Erythroblast (primary cell): Measurements from ENCODE around the gene LYST.
A peak's percentile ranks its signal among the peaks of the same experiment; 100 is the strongest.
"Not testable (repeated sequence)": the region's sequence is repeated elsewhere in the genome, so short reads cannot be mapped to it uniquely, and the experiment has no call there.

Source experiments
- DNase-seq, 2 experiments: peaks; one replicate each; lab custom pipeline; 2025; lab: John Stamatoyannopoulos, UW
- GATA1 ChIP-seq: IDR thresholded peaks from 2 replicates; pipeline ENCODE4 v1.6.1; 2011; ENCODE audit warnings: low read depth, mild to moderate bottlenecking, control low read depth, low read length, moderate library complexity
- POLR2A ChIP-seq: IDR thresholded peaks from 2 replicates; pipeline ENCODE4 v1.6.1; 2011; ENCODE audit warnings: mild to moderate bottlenecking, low read length

LYST gene

DNA sequence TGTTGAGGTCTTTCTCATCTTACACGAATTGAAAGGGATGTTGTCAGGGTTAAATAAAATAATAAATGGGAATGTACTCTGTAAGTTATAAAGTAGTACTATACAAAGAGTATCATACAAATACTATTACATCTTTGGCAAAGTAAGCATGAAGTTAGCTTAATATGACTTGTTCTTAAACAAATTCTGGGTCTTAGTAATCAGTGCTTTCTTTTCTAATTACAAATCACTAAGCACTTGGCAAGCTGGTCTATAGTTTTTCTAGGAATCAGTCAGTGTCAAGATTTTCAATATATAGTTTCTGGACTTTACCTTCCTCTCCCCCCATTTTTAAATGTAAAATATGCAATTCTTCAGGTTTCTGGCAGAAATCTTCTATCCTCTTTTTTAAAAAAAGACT lies 6.9 kb downstream of the LYST start:
- TF ChIP-seq GATA1 (no peak), POLR2A (no peak)
- no peak for DNase-seq

DNA sequence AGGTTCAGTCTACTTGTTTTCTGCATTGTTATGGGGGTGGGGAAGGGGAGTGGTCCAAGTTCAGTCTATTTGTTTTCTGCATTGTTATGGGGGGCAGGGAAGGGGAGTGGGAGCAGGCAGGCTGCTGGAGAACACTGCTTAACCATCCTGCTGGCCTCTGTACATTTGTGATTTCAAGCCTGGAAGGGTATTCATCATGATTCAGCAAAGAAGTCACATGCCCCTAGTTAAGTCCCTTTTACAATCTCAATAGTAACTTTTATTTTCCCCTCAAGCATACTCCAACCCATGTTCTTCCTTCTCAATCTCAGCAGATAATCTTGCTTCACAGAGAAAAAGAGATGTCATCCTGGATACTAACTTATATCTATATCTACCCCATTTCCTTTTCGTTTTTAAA lies 7.9 kb downstream of the LYST start:
- DNase-seq = no peak
- no peak for TF ChIP-seq GATA1
- TF ChIP-seq POLR2A = no peak

DNA sequence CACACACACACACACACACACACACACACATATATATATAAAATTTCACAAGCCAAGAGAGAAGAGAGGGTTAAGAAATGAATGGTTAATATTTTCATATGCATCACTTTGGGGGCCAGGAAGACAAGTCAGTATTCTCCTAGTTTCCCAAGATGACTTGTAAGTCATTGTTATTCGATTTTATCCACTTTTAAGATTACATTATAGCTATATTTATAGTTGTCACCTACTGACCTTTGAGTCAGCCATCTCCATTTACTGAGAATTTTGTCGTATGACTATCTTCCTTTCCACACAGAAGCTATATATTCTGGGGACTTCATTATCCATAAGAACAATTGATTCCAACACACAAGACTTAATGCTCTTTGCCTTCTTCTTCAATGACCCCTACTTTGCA lies 8.9 kb downstream of the LYST start:
- no peak for TF ChIP-seq GATA1
- no peak for TF ChIP-seq POLR2A
- DNase-seq = no peak

DNA sequence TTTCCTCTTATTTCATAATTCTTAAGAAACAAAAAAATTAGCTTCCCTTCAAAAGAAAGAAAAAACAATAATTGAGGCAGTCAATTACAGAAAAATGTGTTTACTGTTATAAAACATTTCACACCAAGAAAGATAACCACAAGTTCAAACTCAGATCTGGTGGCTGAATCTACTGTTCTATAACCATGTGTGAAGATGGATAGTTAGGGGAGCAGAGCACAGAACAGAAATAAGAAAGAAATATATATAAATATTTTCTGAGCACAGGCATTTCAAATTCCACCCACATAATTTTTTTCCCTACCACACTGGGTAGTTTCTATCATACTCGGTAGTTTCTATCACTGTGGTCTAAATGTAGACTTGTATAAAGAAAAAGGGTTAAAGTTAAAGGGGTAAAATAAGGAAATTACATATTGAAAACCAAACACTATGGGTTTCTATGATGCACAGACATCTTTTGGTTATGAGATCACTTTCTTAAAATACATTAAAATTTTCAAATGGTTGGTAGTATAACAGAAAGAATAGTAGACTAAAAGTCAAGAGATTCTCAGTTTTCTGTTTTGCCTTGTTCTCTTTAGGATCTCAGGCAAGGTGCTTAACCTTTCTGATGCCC lies 10.8 kb downstream of the LYST start:
- no peak for DNase-seq

DNA sequence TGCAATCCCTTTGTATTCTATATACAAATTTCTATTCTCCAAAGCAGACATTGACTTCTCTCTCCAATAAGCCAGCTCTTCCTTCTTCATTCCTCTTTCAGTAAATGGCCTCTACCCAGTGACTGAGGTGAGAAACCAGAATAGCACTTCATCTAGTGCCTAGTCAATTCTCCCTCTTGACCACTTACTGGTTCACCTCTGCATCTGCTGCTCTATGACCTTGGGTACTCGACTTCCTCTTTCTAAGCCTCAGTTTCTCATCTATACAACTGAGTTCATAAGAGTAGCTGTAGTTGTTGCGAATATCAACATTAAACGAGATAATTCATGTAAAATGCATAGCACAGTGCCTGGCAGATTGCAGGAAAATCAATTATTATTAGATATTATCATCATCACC lies 12.4 kb downstream of the LYST start:
- TF ChIP-seq GATA1 (no peak), POLR2A (no peak)

More for the DNA sequence above, 10.8 kb downstream of the LYST start:
- no peak for TF ChIP-seq GATA1
- TF ChIP-seq POLR2A = no peak

DNA sequence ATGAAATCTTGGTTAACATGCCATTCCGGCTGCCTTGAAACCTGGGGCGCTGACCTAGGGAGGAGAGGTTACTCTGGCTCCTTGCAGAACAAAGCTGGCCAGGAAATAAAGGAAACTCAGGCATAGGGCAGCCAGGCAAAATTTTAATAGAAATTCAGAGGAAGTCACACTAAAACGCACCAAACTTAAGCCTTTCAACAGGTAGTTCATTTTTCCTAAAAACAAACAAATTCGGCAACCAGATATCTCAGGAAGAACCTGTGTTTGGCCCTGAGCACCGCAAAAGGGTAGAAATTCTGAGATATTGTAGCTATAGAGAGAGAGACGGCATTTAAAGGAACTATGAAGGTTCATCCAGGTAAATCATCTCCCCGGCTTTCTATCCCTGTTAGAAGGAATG lies 13.1 kb downstream of the LYST start:
- TF ChIP-seq GATA1 = no peak
- no peak for TF ChIP-seq POLR2A
- no peak for DNase-seq

More for the DNA sequence above, 12.4 kb downstream of the LYST start:
- no peak for DNase-seq

DNA sequence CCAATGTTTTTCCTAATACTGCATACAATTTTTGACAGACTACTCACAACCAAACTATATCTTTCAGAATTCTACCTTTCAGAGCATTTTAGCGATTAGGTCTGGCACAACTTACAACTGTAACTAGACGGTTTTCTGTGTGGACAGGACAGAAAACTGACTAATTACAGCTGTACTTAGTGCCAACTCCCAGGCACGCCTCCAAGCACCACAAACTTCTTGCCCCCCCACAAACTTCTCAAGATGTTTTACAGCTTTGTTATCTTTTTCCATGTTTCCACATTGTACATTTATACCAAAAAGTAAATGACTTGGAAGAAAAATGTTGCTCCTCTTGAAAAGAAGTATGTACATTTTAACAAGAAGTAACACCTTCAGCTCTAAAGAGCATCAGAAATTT lies 13.8 kb downstream of the LYST start:
- no peak for DNase-seq
- no peak for TF ChIP-seq POLR2A
- TF ChIP-seq GATA1 = no peak

DNA sequence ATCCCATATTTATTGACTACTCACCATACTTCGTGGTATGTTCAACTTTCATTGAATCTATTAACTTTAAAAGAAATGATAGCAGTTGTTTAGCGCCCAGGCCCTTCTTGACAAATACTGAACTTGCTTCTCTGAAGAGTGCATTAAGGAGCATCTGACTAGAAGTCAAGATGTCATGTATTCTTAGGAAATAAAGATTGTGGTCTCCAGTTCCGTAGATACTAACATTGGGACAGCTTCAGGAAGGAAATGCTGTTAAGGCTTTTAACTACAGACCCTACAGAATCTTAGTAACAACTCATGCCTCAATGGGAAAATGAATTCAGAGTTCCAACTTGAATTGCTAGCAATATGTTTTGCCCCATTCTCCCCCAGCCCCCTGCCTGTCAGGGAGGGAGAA lies 14.8 kb downstream of the LYST start:
- TF ChIP-seq GATA1 = no peak
- TF ChIP-seq POLR2A = no peak
- no peak for DNase-seq

DNA sequence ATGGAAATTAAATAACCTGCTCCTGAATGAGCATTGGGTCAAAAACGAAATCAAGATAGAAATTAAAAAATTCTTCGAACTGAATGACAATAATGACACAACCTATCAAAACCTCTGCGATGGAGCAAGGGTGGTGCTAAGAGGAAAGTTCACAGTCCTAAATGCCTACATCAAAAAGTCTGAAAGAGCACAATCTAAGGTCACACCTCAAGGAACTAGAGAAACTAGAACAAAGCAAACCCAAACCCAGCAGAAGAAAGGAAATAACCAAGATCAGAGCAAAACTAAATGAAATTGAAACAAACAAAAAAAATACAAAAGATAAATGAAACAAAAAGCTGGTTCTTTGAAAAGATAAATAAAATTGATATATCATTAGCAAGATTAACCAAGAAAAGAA lies 18.5 kb downstream of the LYST start:
- DNase-seq = not testable (repeated sequence)

DNA sequence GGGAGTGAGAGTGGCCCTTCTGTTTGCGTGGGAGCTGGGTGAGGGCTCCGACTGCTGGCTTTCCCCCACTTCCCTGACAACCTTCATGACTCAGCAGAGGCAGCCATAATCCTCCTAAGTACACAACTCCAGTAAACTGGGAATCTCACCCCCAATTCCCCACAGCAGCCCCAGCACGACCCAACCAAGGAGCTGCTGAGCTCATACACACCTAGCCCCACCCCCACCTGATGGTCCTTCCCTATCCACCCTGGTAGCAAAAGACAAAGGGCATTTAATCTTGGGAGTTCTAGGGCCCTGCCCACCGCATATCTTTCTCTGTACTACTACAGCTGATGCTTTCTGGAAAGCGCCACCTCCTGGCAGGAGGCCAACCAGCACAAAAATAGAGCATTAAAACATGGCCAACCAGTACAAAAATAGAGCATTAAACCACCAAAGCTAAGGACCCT lies 21.0 kb downstream of the LYST start:
- DNase-seq = peak; percentile 4 to 15

DNA sequence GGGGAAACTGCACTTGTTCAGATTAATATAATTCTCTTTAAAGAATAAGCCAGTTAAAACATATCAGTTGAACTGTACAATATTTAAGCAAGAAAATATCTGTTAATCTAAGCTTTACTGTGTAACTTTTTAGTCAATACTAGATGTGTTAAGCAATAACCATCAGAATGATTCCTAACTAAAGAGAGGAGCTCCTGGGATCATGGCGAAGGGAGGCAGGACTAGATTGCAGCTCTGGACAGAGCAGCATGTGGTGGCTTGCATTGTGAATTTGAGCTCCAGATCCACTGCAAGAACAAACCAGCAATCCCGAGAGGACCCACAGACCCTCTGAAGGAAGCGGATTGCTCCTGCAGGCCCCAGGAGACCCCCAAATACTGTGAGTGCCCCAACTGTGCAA lies 21.9 kb downstream of the LYST start:
- DNase-seq = no peak
- TF ChIP-seq GATA1 = no peak
- TF ChIP-seq POLR2A = no peak

DNA sequence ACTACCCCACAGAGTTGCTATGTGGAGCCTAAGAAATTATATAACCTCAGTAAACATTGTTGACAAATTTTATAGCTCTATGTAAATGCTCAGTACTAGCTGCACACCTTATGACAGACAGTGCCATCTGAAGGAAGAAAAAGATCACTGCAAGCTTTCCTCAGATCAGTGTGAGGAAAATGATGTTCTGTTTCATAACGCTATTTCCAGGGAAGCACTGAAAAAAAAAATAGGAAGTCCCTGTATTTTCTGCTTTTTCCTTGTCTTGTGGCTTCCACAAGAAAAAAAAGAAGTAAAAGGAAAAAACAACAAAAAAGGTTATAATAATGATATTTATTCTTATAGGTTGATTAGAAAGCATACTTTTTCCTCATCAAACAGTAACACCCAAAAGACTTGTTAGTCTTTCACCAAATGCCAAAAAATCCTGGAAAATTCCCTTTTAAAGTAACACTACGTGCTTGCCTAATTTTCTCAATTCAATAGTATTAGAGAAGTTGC lies 23.2 kb downstream of the LYST start:
- DNase-seq = peak; percentile 23 to 29
- no peak for TF ChIP-seq POLR2A
- no peak for TF ChIP-seq GATA1

DNA sequence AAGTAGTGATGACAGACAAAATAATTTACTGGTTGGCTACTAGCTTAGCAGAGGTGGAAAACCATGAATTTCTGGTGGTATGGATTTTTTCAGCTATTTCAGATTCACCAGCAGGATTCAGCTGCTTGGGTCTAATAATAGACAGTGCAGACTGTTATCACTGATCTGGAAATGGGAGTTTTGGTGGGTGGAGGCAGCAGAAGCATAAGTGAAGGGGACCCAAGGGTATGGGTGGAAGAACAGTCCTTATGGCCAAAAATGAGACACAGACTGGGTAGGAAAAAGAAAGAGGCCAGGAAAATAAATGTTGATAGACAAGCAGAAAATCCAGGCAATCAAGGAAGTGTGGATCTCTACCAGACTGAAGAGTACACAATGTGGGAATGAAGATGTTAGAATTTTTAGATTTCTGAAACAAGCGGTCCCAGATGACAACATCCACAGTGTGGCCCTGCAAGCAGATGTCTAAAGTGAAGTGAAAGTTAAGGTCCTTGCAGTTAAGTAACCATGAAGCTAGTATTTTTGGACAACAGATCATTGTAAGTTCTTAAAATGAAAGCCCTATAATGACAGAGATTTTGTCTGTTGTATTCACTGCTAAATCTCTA lies 24.7 kb downstream of the LYST start:
- TF ChIP-seq POLR2A = no peak
- TF ChIP-seq GATA1 = no peak
- DNase-seq = no peak

DNA sequence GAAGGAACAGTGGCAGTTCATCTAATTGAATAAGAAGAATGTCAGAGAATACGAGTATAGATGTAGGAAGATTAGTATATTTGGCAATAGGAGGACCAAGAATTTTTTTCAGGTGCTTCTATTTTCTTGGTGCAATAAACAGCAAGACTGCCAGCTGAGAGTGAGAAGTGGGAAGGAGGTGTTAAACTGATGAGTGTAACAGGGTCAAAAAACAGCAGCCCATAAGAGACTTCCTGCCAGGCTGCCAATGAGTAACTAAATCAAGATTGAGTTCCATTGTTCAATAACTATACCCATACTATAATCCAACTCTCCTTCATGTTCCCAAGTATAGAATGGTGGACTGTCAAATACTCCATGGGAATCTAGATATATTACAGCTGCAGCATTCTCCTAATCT lies 28.7 kb downstream of the LYST start:
- TF ChIP-seq POLR2A (no peak), GATA1 (no peak)
- no peak for DNase-seq

DNA sequence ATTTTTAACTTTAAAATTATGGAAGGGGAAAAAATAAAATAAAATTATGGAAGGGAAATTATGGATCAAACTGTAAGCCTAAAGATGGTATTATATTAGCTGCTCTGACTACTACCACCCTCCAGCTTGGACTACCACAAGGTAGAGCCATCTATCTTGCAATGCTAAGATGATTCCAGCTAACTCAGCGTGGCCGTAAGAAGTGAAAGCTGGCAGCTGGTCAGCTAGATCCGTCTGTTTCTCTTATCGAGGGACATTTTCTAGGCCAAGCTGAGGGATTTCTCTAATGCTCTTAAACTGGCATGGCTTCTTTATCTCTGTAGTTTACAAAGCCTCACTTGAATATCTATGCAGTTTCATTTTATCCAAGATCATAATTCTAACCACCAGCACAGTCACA lies 31.5 kb downstream of the LYST start:
- no peak for TF ChIP-seq GATA1
- no peak for TF ChIP-seq POLR2A
- DNase-seq = peak; percentile 4

DNA sequence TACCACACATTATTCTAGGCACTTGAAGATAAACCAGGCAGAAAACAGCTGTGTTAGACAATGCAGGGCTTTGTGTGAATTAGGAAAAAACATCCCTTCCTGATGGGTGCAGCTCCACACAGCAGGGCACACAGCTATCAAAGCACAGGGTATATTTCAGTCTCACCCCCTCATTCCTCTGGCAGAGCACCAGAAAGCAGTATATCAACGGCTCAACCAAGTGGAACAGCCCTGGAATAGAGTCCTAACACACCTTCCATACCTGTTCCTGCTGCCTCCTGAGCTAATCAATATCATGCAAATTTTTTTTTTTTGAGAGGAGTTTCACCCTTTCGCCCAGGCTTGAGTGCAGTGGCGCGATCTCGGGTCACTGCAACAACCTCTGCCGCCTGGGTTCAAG lies 32.1 kb downstream of the LYST start:
- no peak for DNase-seq
- no peak for TF ChIP-seq GATA1
